Common myeloid progenitor, CD34-positive (primary cell): Measurements from ENCODE around the gene UPB1.
A peak's percentile ranks its signal among the peaks of the same experiment; 100 is the strongest.

Experiments
- CTCF ChIA-PET: fragments of 350-600 bp; sonication (Branson Sonifier 250); formaldehyde crosslinking; loops from one replicate; lab custom pipeline; 2021; ENCODE audit warnings: antibody characterized with exemption; lab: Charles Lee
- POLR2A ChIA-PET: fragments of 350-600 bp; sonication (Branson Sonifier 250); formaldehyde crosslinking; loops from one replicate; lab custom pipeline; 2021; ENCODE audit warnings: antibody characterized with exemption; lab: Charles Lee
- DNase-seq, 3 donors: peaks; one replicate each; pipeline versions ENCODE4 v3.0.0 to v3.0.0-alpha.2; 2013
- H3K27ac ChIP-seq, 2 experiments: 1 replicate in 1 of 2; 2 replicates in 1 of 2; pipeline ENCODE4 v1.7.0; 2013; ENCODE audit warnings: inconsistent platforms in 2 of 2, low read length in 2 of 2, mild to moderate bottlenecking in 2 of 2, low read depth in 1 of 2, moderate library complexity in 1 of 2; ENCODE audit not compliant: severe bottlenecking in 2 of 2, insufficient read depth in 1 of 2, poor library complexity in 1 of 2
- H3K27me3 ChIP-seq, 5 experiments: replicated peaks in 2 of 5; 1 replicate in 3 of 5; 2 replicates in 2 of 5; pipeline versions ENCODE4 v1.6.1 to v1.7.0; 2013; ENCODE audit warnings: low read length in 4 of 5, mild to moderate bottlenecking in 2 of 5, moderate library complexity in 2 of 5, inconsistent platforms in 1 of 5; ENCODE audit not compliant: insufficient read depth in 5 of 5, control insufficient read depth in 4 of 5
- H3K36me3 ChIP-seq, 4 experiments: 1 replicate in 2 of 4; 2 replicates in 2 of 4; pipeline versions ENCODE4 v1.6.1 to v1.7.0; 2013; ENCODE audit warnings: low read length in 3 of 4, control low read depth in 1 of 4, mild to moderate bottlenecking in 1 of 4; ENCODE audit not compliant: control insufficient read depth in 4 of 4, insufficient read depth in 4 of 4
- H3K4me1 ChIP-seq, 4 experiments: 1 replicate in 3 of 4; 2 replicates in 1 of 4; pipeline versions ENCODE4 v1.6.1 to v1.7.1; 2013; ENCODE audit warnings: low read length in 3 of 4, mild to moderate bottlenecking in 3 of 4, control low read depth in 1 of 4, inconsistent platforms in 1 of 4, moderate library complexity in 1 of 4; ENCODE audit not compliant: control insufficient read depth in 4 of 4, insufficient read depth in 4 of 4; ENCODE audit errors: control extremely low read depth in 1 of 4
- H3K4me3 ChIP-seq, 7 experiments: 1 replicate in 4 of 7; 2 replicates in 3 of 7; pipeline versions ENCODE4 v1.5.1 to v1.7.0; 2013; ENCODE audit warnings: mild to moderate bottlenecking in 7 of 7, low read length in 6 of 7, moderate library complexity in 6 of 7, inconsistent platforms in 2 of 7, low read depth in 2 of 7, control low read depth in 1 of 7; ENCODE audit not compliant: insufficient read depth in 4 of 7, control insufficient read depth in 1 of 7; ENCODE audit errors: extremely low read depth in 1 of 7
- H3K9me3 ChIP-seq, 5 experiments: 1 replicate in 4 of 5; 2 replicates in 1 of 5; pipeline versions ENCODE4 v1.6.1 to v1.7.1; 2013; ENCODE audit warnings: low read length in 4 of 5, mild to moderate bottlenecking in 2 of 5, inconsistent platforms in 1 of 5, low read depth in 1 of 5, moderate library complexity in 1 of 5; ENCODE audit not compliant: control insufficient read depth in 4 of 5, insufficient read depth in 2 of 5; ENCODE audit errors: control extremely low read depth in 1 of 5
- WGBS: methylation state at CpG from one replicate; pipeline ENCODE4 v1.1.5; 2013; ENCODE audit not compliant: insufficient coverage; 5-methylcytosine and 5-hydroxymethylcytosine counted together

Gene UPB1

GRCh38 chr22:24502034-24502433, 6.9 kb downstream of the UPB1 start:
- H3K27ac ChIP-seq = no peak overlapping the region
- WGBS = 91% methylated on average over 7 of the region's 7 CpGs

GRCh38 chr22:24502541-24502940, 7.4 kb downstream of the UPB1 start:
- H3K27me3 ChIP-seq = no peaks in the 10 kb centered on the region
- H3K4me1 ChIP-seq = peaks cover 18 to 57% (median 49%) of the 10 kb centered on the region in 4 experiments
- DNase-seq = no peak
- CTCF ChIA-PET = interaction anchor here (0.8 to 3.3 kb wide), 20 partner anchors 9 to 170 kb away, joined by 3 to 18 read pairs (median 4); partner anchors contain the start of gene ADORA2A
- no peak overlapping the region for H3K27ac ChIP-seq
- H3K36me3 ChIP-seq = no peaks in the 10 kb centered on the region
- H3K9me3 ChIP-seq = no peaks in the 10 kb centered on the region
- H3K4me3 ChIP-seq = no peak overlapping the region
- POLR2A ChIA-PET = no interaction called here
- WGBS = 100% methylated on average over 1 of the region's 1 CpG

More at GRCh38 chr22:24502034-24502433, 6.9 kb downstream of the UPB1 start:
- no peak overlapping the region for H3K4me3 ChIP-seq
- DNase-seq = no peak
- H3K36me3 ChIP-seq = no peaks in the 10 kb centered on the region
- no peaks in the 10 kb centered on the region for H3K27me3 ChIP-seq
- ChIA-PET POLR2A (no interaction called here), CTCF (interaction anchor here (0.8 to 3.3 kb wide), 20 partner anchors 9 to 170 kb away, joined by 3 to 18 read pairs (median 4); partner anchors contain the start of gene ADORA2A)
- H3K9me3 ChIP-seq = no peaks in the 10 kb centered on the region
- H3K4me1 ChIP-seq = peaks cover 18 to 57% (median 47%) of the 10 kb centered on the region in 4 experiments

- ChIA-PET POLR2A (no interaction called here), CTCF (interaction anchor here (0.8 to 3.3 kb wide), 20 partner anchors 9 to 171 kb away, joined by 3 to 18 read pairs (median 5); partner anchors contain the start of gene ADORA2A)
- Histone ChIP-seq H3K4me3 (no peak overlapping the region), H3K27ac (no peak overlapping the region), H3K36me3 (no peaks in the 10 kb centered on the region), H3K27me3 (no peaks in the 10 kb centered on the region), H3K9me3 (no peaks in the 10 kb centered on the region), H3K4me1 (peaks cover 12 to 52% (median 44%) of the 10 kb centered on the region in 4 experiments)
- peak; percentile 88 to 95 (median 94) for DNase-seq
- 62% methylated on average over 7 of the region's 7 CpGs for WGBS
Measured at GRCh38 chr22:24503137-24503842, 8.2 kb downstream of the UPB1 start.

- 41% methylated on average over 5 of the region's 5 CpGs for WGBS
- CTCF ChIA-PET = interaction anchor here (1.0 to 3.3 kb wide), 14 partner anchors 8 to 101 kb away, joined by 3 to 18 read pairs (median 6); no protein-coding TSS in a partner anchor
Measured at GRCh38 chr22:24503843-24504338, 8.8 kb downstream of the UPB1 start.

GRCh38 chr22:24504540-24504939, 9.4 kb downstream of the UPB1 start:
- no peaks in the 10 kb centered on the region for H3K9me3 ChIP-seq
- H3K36me3 ChIP-seq = no peaks in the 10 kb centered on the region
- POLR2A ChIA-PET = interaction anchor here (0.6 kb wide), 1 partner anchor 319 kb away, joined by 3 read pairs; no protein-coding TSS in a partner anchor
- no CpG with 5 or more reads among the region's 2 CpGs for WGBS
- no peak for DNase-seq
- H3K4me1 ChIP-seq = peaks cover 12 to 52% (median 45%) of the 10 kb centered on the region in 4 experiments
- H3K4me3 ChIP-seq = no peak overlapping the region
- CTCF ChIA-PET = interaction anchor here (1.0 to 3.3 kb wide), 9 partner anchors 11 to 99 kb away, joined by 3 to 18 read pairs (median 5); no protein-coding TSS in a partner anchor
- no peaks in the 10 kb centered on the region for H3K27me3 ChIP-seq
- no peak overlapping the region for H3K27ac ChIP-seq

More at GRCh38 chr22:24503843-24504338, 8.8 kb downstream of the UPB1 start:
- Histone ChIP-seq H3K4me3 (peak overlapping the region in 1 of 7 experiments; percentile 20), H3K36me3 (no peaks in the 10 kb centered on the region), H3K9me3 (no peaks in the 10 kb centered on the region), H3K27ac (no peak overlapping the region), H3K4me1 (peaks cover 12 to 46% (median 42%) of the 10 kb centered on the region in 4 experiments), H3K27me3 (no peaks in the 10 kb centered on the region)
- DNase-seq = peak in 2 of 3 donors; percentile 56 to 71
- POLR2A ChIA-PET = interaction anchor here (0.6 kb wide), 1 partner anchor 318 kb away, joined by 3 read pairs; no protein-coding TSS in a partner anchor

GRCh38 chr22:24504956-24505736, 10.0 kb downstream of the UPB1 start:
- no peak for DNase-seq
- H3K27ac ChIP-seq = no peak overlapping the region
- POLR2A ChIA-PET = no interaction called here
- H3K9me3 ChIP-seq = no peaks in the 10 kb centered on the region
- no peaks in the 10 kb centered on the region for H3K27me3 ChIP-seq
- CTCF ChIA-PET = interaction anchor here (1.1 to 2.2 kb wide), 8 partner anchors 11 to 183 kb away, joined by 3 to 8 read pairs (median 6); no protein-coding TSS in a partner anchor
- H3K36me3 ChIP-seq = no peaks in the 10 kb centered on the region
- WGBS = 100% methylated on average over 2 of the region's 3 CpGs
- H3K4me3 ChIP-seq = no peak overlapping the region
- H3K4me1 ChIP-seq = peaks cover 15 to 58% (median 50%) of the 10 kb centered on the region in 4 experiments
